ENCODE data around the gene GAB1. TPM values are rescaled to one million over a fixed set of nuclear protein-coding genes. Genes with fewer than 3 reads are reported as not detected.

Gene GAB1
- total RNA-seq, 1 donor from 2014 or later, result 5.0 TPM

DNA sequence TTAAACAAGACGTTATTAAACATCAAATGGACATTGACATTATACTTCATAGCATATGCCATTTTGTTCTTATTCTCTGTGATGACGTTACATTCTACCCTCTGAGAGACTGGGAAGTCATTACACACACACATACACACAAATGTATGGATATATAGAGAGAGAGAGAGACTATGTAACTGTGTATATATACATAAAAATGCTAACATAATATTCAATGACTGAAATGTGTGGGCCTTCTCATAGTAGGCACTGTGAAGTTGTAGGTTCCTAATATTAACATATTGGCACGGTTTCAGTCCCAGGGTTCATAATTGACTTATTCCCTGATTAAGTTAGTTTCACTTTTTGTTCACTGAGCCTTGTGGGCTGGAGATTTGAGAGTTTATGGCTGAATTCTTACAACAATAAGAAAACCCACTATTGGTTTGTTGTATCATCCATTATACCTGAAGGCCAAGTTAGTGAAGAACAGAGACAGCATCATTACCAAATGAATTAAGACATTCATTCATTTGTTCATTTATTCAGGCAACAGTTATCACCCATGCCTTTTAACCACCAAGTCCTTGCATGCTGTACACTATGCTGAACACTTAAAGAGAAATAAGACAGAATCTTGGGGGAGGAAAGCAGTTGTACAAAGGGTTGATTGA is 68.5 kb downstream of the GAB1 start:
- H3K27me3 ChIP-seq (ENCODE audit: control insufficient read depth, insufficient read depth, low read length), result no peaks in the 10 kb centered on the region
- DNase-seq (ENCODE audit: low read depth), result no peak
- H3K4me3 ChIP-seq (ENCODE audit: low read depth, low read length), result no peak overlapping the region
- no peak for FAIRE-seq
- TF ChIP-seq, protein P1, sequence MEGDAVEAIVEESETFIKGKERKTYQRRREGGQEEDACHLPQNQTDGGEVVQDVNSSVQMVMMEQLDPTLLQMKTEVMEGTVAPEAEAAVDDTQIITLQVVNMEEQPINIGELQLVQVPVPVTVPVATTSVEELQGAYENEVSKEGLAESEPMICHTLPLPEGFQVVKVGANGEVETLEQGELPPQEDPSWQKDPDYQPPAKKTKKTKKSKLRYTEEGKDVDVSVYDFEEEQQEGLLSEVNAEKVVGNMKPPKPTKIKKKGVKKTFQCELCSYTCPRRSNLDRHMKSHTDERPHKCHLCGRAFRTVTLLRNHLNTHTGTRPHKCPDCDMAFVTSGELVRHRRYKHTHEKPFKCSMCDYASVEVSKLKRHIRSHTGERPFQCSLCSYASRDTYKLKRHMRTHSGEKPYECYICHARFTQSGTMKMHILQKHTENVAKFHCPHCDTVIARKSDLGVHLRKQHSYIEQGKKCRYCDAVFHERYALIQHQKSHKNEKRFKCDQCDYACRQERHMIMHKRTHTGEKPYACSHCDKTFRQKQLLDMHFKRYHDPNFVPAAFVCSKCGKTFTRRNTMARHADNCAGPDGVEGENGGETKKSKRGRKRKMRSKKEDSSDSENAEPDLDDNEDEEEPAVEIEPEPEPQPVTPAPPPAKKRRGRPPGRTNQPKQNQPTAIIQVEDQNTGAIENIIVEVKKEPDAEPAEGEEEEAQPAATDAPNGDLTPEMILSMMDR (IDR thresholded peaks at IDR 0.05; ENCODE audit: insufficient read depth, low read length, severe bottlenecking), result no peak
- no peaks in the 10 kb centered on the region for H3K36me3 ChIP-seq (ENCODE audit: control insufficient read depth, insufficient read depth, low read length)

DNA sequence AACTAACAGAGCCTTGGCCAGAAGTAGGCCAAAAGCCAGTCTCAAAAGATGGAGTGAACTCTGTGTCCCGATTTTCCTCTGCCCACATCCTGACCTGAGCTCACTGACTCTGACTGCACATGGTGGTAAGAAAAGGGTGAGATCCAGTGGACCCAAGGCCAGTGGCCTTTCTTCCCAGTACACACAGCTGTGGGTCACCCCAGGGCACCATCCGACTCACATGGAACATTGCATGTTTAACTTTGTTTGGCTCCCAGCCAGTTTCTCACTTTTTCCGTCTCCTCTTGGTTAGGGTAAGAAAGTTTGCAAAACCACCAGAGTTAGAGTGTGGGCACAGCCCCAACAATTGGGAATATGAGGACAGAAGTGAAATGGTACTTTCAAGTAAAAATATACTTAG is 69.8 kb downstream of the GAB1 start:
- DNase-seq (ENCODE audit: low read depth) (no peak), FAIRE-seq (no peak)
- Histone ChIP-seq H3K27me3 (ENCODE audit: control insufficient read depth, insufficient read depth, low read length) (no peaks in the 10 kb centered on the region), H3K36me3 (ENCODE audit: control insufficient read depth, insufficient read depth, low read length) (no peaks in the 10 kb centered on the region), H3K4me3 (ENCODE audit: low read depth, low read length) (no peak overlapping the region)
- TF ChIP-seq, protein P1 (IDR thresholded peaks at IDR 0.05; ENCODE audit: insufficient read depth, low read length, severe bottlenecking), result no peak

DNA sequence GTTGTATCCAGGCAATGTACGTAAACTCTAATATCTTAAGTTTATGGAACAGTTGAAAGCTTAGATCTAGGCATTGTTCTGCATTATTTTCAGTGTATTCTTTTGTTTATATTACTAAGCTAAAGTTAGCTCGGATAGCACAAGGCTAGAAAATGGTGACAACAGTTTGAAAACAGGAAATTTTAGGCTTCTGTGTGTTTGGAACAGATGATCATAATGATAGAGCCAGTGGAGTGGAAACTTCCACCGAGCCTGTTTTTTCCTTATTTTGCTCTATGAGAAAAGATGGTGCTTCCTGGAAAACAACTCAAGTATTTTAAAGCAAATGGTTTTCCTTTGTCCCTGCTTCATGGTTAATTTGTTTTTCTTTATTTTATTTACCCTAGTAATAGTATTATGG is 70.8 kb downstream of the GAB1 start:
- Histone ChIP-seq H3K4me3 (ENCODE audit: low read depth, low read length) (no peak overlapping the region), H3K36me3 (ENCODE audit: control insufficient read depth, insufficient read depth, low read length) (no peaks in the 10 kb centered on the region), H3K27me3 (ENCODE audit: control insufficient read depth, insufficient read depth, low read length) (no peaks in the 10 kb centered on the region)
- TF ChIP-seq, protein P1 (IDR thresholded peaks at IDR 0.05; ENCODE audit: insufficient read depth, low read length, severe bottlenecking), result no peak
- DNase-seq (ENCODE audit: low read depth), result no peak
- FAIRE-seq, result no peak

DNA sequence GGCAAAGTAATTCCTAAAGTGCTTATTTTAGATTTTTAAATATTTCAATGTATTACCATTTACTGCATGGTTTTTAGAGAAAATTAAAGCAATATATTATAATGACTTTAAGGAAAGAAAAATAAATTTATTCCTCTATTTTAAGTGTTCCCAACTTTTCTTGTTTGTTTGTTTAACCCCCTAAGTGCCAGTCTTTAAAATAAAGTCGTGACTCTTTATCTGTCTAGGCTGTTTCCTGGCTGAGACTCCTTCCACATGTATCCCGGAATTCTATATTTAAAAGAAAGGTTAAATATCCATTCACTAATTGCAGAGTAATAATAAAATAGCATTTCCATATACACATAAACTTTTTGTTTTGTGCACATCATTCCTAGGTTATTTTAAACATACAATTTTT is 71.2 kb downstream of the GAB1 start:
- TF ChIP-seq, protein P1 (IDR thresholded peaks at IDR 0.05; ENCODE audit: insufficient read depth, low read length, severe bottlenecking), result no peak
- DNase-seq (ENCODE audit: low read depth) (no peak), FAIRE-seq (no peak)
- Histone ChIP-seq H3K4me3 (ENCODE audit: low read depth, low read length) (no peak overlapping the region), H3K36me3 (ENCODE audit: control insufficient read depth, insufficient read depth, low read length) (no peaks in the 10 kb centered on the region), H3K27me3 (ENCODE audit: control insufficient read depth, insufficient read depth, low read length) (no peaks in the 10 kb centered on the region)

DNA sequence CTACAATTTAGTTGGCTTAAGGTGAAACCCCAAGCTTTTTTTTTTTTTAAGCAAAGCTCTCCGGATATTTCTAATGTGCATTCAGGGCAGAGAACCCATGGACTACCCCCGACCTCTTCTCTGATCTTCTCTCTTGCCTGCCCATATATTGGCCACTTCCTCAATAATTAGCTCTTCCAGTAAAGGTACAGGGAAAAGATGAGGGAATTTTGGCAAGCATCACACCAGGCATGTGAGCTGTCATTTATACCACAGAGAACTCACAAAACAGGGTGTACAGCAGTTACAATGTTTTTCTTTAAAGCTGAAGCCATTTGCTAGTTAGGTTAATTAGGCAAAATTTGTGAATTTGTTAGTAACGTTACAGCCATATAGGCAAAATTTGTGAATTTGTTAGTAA is 73.3 kb downstream of the GAB1 start:
- DNase-seq (ENCODE audit: low read depth) (no peak), FAIRE-seq (no peak)
- H3K36me3 ChIP-seq (ENCODE audit: control insufficient read depth, insufficient read depth, low read length), result no peaks in the 10 kb centered on the region
- H3K27me3 ChIP-seq (ENCODE audit: control insufficient read depth, insufficient read depth, low read length), result no peaks in the 10 kb centered on the region
- H3K4me3 ChIP-seq (ENCODE audit: low read depth, low read length), result no peak overlapping the region
- TF ChIP-seq, protein P1 (IDR thresholded peaks at IDR 0.05; ENCODE audit: insufficient read depth, low read length, severe bottlenecking), result no peak

All from bronchial epithelial cell (primary cell).